ENCODE measurements around the gene ERBB4. TPM values are rescaled to one million over a fixed set of nuclear protein-coding genes. Genes with fewer than 3 reads are reported as not detected.

ERBB4 gene
- total RNA-seq, 4 donors from 2014 or later: 5.5 to 21.0 (median 18.3) TPM

DNA sequence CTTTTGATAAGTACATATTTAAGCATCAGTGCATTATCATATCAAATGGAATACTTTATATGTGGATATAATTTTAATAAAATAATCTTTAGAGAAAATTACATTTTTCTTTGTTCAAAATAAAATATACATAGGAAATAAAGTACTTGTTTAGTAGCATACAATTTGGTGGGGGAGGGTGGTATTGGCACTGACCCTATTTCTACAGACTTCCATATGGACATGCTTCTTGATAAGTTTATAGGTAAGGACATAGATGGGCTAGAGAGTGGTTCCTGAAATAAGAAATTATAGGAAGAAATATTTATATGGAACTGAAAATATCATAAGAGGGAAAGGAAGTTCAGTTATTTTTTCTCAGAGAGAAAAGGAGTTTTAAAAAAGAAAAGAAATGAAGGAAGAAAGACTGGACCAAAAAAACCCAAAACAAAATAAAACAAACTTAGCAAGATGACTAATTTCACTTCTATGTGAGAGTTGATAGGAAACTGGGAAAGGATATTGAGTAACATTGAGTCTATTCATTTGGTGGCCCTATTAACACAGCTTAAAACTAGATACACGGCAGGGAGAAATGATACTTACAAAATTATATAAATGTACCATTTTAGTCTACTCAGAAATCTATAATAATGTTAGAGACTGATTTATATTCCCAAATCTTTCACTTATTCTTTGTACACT lies 505.9 kb downstream of the ERBB4 start:
- H3K27ac ChIP-seq: no peak overlapping the region
- no peak overlapping the region for H3K4me3 ChIP-seq (replicated peaks in 1 of 3)
- intact Hi-C loops (cut with DNase I): no loop called here
- no peaks in the 10 kb centered on the region for H3K36me3 ChIP-seq
- no peaks in the 10 kb centered on the region for H3K27me3 ChIP-seq
- WGBS, 2 donors: 75% methylated on average over 1 of the region's 1 CpG
- no peaks in the 10 kb centered on the region for H3K9me3 ChIP-seq
- DNase-seq: no peak
- H3K4me1 ChIP-seq: no peaks in the 10 kb centered on the region
- TF ChIP-seq, protein P1, sequence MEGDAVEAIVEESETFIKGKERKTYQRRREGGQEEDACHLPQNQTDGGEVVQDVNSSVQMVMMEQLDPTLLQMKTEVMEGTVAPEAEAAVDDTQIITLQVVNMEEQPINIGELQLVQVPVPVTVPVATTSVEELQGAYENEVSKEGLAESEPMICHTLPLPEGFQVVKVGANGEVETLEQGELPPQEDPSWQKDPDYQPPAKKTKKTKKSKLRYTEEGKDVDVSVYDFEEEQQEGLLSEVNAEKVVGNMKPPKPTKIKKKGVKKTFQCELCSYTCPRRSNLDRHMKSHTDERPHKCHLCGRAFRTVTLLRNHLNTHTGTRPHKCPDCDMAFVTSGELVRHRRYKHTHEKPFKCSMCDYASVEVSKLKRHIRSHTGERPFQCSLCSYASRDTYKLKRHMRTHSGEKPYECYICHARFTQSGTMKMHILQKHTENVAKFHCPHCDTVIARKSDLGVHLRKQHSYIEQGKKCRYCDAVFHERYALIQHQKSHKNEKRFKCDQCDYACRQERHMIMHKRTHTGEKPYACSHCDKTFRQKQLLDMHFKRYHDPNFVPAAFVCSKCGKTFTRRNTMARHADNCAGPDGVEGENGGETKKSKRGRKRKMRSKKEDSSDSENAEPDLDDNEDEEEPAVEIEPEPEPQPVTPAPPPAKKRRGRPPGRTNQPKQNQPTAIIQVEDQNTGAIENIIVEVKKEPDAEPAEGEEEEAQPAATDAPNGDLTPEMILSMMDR (IDR thresholded peaks at IDR 0.05): no peak
- no peak for TF ChIP-seq POLR2A (IDR thresholded peaks at IDR 0.05)

DNA sequence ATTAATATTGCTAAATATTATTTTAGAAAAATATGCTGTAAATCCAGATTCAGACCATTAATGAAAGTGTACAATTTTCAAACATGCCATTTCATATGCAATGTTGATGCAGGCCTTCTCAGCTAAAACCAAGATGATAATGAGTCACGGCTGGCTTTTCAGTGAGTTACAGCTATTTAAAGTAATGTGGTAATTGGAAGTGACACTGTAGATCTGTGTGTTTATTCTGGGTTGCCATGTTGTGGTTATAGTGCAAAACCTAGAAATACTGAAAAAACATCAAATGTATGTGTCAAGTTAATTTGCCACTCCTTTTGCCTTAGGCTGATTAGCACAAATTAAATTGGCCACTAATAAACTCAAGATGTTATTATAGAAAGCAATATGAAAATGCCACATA lies 506.6 kb downstream of the ERBB4 start:
- TF ChIP-seq, protein P1 (IDR thresholded peaks at IDR 0.05): no peak
- no peak for TF ChIP-seq POLR2A (IDR thresholded peaks at IDR 0.05)
- H3K27ac ChIP-seq: no peak overlapping the region
- H3K9me3 ChIP-seq: no peaks in the 10 kb centered on the region
- H3K27me3 ChIP-seq: no peaks in the 10 kb centered on the region
- no peak overlapping the region for H3K4me3 ChIP-seq (replicated peaks in 1 of 3)
- DNase-seq: no peak
- intact Hi-C loops (cut with DNase I): no loop called here
- H3K36me3 ChIP-seq: no peaks in the 10 kb centered on the region
- 82 to 87% methylated on average over 1 of the region's 1 CpG for WGBS, 2 donors
- H3K4me1 ChIP-seq: no peaks in the 10 kb centered on the region

DNA sequence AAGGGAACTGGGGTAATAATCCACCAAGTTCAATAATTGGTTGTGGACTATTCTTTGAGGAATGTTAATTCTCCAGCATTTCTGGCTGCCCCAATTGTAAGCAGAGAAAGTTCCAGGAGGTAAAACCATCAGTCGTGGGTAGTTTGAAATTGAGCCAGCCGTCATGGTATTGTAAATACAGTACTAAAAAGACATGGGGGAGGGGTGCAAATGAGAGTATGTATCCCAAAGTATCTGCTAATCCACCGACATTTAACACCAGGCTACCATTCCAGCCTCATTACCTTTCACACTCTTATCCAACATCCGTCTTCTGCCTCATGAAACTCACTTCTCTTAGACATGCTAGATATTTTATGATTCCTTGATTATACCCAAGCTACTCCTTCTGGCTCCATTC lies 507.9 kb downstream of the ERBB4 start:
- 52 to 55% methylated on average over 4 of the region's 4 CpGs for WGBS, 2 donors
- no peak overlapping the region for H3K4me3 ChIP-seq (replicated peaks in 1 of 3)
- intact Hi-C loops (cut with DNase I): no loop called here
- no peaks in the 10 kb centered on the region for H3K4me1 ChIP-seq
- no peak for TF ChIP-seq POLR2A (IDR thresholded peaks at IDR 0.05)
- TF ChIP-seq, protein P1 (IDR thresholded peaks at IDR 0.05): no peak
- no peaks in the 10 kb centered on the region for H3K27me3 ChIP-seq
- H3K9me3 ChIP-seq: no peaks in the 10 kb centered on the region
- no peaks in the 10 kb centered on the region for H3K36me3 ChIP-seq
- H3K27ac ChIP-seq: no peak overlapping the region
- DNase-seq: no peak

DNA sequence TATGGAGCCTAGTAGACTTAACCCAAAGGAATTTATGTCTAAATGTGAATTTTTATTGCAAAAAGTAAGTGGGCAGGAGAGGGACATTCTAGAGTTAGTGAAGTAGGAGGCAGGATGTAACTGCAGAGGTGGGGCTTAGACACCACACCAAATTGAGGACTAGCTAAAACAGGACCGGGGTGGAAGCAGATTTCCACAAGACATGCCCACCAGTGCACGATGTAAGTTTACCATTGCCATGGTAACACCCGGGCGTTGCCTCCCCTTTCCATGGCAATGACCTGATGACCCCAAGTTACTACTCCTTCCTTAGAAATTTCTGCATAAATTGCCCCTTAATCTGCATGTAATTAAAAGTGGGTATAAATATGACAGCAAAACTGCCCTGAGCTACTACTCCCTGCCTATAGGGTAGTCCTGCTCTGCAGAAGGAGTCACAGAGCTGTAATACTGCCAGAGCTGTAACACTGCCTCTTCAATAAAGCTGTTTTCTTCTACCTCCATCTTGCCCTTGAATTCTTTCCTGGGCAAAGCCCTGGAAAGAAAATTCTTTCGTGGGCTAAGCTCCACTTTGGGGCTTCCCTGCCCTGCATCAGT lies 509.7 kb downstream of the ERBB4 start:
- Histone ChIP-seq H3K36me3 (no peaks in the 10 kb centered on the region), H3K4me1 (no peaks in the 10 kb centered on the region), H3K9me3 (no peaks in the 10 kb centered on the region), H3K4me3 (replicated peaks in 1 of 3) (no peak overlapping the region), H3K27me3 (no peaks in the 10 kb centered on the region), H3K27ac (no peak overlapping the region)
- WGBS, 2 donors: 65 to 68% methylated on average over 5 of the region's 5 CpGs
- TF ChIP-seq, protein P1 (IDR thresholded peaks at IDR 0.05): no peak
- no peak for TF ChIP-seq POLR2A (IDR thresholded peaks at IDR 0.05)
- no peak for DNase-seq
- intact Hi-C loops (cut with DNase I): no loop called here
